Right forelimb (tissue), 1 donor: ENCODE data around the gene IQCE.
"Not testable (repeated sequence)": the region's sequence is repeated elsewhere in the genome, so short reads cannot be mapped to it uniquely, and the experiment has no call there.

Experiments
- DNase-seq: peaks from one replicate; pipeline ENCODE4 v3.0.0-alpha.2; 2018

IQCE gene

DNA sequence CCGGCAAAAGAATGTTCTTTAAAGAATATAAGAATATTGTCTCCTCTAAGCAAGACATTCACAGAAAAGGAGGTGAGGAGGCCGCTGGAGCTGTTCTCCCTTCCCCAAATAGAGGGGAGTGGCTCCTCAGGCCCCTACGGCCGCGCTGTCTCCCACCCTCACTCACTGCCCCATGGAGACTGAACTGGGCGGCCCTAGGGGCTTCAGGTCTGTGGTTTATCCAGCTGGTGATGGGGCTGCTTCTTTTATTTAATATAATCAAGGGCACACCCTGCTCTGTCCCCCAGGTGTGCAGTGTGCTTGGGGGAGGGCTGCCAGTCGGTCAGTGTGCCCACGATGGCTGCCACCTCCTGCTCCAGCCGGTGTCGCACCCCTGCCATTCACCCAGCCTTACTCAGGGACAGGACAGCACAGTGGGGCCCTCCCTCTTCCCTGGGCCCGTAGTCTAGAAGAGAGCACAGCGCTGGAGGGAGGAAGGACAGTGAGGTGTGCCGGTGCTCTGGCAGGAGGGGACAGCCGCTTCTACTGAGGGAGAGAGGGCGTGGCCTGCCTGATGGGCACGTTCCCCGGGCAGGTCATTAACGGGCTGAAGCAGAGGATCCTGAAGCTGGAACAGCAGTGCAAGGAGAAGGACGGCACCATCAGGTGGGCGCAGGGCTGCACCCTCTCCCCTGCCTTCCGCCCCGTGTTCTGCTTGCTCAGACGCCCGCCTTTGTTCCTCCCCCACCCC is 23.4 kb downstream of the IQCE start:
- DNase-seq = no peak

GRCh38 chr7:2583798-2584580 is 25.2 kb downstream of the IQCE start:
- DNase-seq = no peak

GRCh38 chr7:2585446-2585845 is 26.7 kb downstream of the IQCE start:
- DNase-seq = no peak

DNA sequence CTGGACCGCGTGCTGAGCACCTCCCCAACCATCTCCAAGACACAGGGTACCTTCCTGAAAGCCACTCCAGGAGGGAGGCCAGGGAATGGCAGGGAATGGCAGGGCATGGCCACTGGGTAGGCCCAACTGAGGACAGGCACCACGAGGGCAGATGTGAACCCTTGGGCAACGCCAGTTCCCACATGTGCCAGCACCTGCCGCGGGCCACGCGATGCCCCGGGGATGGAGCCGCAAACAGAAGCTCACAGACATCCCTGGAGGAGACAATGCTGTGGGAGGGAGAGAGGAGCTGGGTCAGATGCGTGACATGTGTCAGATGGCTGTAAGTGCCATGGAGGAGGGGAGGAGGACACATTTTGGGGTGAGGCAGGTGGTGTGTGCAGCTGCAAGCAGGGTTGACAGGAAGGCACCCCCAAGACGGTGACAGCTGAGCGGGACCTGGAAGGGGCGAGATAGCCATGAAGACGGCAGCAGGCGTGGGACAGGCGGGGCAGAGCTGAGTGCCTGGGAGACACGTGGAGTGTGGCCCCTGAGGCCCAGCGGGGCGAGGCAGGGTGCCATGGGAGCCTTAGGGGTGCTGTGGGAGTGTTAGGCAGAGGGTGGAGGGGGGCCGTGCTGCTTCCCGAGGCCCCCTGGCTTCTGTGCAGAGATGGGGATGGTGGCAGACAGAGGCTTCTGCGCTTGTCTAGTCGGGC is 27.7 kb downstream of the IQCE start:
- DNase-seq = no peak

- DNase-seq = no peak
Observed at GRCh38 chr7:2587134-2587533, 28.4 kb downstream of the IQCE start.

- no peak for DNase-seq
Observed at GRCh38 chr7:2587778-2588177, 29.0 kb downstream of the IQCE start.

DNA sequence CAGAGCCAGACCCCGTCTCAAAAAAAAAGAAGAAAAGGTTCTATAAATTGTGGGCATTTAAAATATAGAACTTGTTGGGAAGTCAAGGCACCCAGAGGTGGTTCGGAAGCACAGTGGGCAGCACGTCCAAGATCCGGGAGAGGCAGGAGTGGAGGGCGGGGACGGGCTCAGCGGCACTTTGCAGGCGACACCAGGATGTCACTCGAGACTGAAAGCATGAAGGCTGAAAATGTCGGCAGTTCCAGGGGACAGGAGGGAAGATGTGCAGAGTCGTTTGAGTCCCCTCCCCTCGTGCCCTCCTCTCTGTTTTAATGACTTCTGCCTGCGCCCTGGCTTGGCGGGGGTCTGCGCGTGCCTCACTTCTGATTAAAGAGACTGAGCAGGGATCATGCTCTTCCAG is 30.6 kb downstream of the IQCE start:
- no peak for DNase-seq

DNA sequence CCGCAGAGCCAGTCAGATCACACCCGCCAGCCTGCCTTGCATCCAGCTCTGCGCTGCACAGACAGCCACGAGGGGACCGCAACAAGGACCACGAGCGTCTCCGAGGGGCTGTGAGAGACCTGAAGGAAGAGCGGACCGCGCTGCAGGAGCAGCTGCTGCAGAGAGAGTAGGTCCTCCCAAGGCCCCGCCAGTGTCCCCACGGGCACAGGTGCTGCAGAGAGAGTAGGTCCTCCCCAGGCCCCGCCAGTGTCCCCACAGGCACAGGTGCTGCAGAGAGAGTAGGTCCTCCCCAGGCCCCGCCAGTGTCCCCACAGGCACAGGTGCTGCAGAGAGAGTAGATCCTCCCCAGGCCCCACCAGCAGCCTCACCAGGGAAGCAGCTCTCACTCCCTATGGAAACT is 31.2 kb downstream of the IQCE start:
- not testable (repeated sequence) for DNase-seq

DNA sequence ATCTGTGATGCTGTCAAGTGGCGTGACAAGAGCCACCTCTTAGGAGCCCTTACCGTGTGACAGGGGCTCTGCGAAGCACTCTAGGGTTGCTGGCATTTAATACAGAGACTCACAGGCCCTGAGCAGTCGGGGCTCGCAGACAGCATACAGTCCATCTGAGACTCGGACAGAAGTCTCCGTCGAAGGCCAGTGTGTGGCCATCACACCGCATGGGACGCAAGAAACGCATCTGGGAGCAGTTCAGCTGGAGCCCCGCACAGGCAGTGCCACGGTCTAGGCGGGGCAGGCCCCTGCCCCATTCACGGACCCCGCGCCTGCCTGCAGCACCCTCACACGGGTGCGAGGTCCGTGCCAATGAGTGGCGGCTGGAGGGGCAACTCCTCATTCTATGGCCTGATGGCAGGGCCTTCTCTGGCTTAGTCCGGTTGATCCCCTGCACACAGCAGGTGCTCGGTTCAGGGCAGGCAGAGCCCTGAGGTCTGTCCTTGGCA is 33.6 kb downstream of the IQCE start:
- no peak for DNase-seq

- DNase-seq = no peak
Observed at GRCh38 chr7:2593036-2593727, 34.4 kb downstream of the IQCE start.

DNA sequence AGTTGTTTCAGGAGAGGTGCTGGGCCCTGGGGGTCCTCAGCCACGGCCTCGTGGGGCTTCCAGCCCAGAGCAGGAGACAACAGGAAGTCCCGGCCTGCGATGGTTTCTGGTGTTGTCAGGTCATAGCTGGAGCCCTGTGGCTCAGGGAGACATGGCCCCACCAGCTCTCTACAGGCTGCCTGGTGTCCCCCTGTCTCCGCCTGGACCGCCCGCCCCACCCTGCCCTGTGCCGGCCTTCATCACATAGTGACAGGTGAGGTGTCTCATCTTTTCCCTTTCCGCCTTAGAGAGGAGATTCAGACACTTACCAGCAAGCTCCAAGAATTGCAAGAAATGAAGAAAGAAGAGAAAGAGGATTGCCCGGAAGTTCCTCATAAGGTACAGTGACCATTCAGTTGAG is 35.8 kb downstream of the IQCE start:
- no peak for DNase-seq

- no peak for DNase-seq
Observed at GRCh38 chr7:2595258-2595860, 36.6 kb downstream of the IQCE start.

GRCh38 chr7:2596464-2597272 is 37.9 kb downstream of the IQCE start:
- no peak for DNase-seq

- no peak for DNase-seq
Observed at GRCh38 chr7:2597273-2597640, 38.5 kb downstream of the IQCE start.

- no peak for DNase-seq
Observed at GRCh38 chr7:2598154-2598823, 39.5 kb downstream of the IQCE start.

GRCh38 chr7:2601065-2601464 is 42.3 kb downstream of the IQCE start:
- DNase-seq = no peak

GRCh38 chr7:2601907-2602306 is 43.1 kb downstream of the IQCE start:
- no peak for DNase-seq

DNA sequence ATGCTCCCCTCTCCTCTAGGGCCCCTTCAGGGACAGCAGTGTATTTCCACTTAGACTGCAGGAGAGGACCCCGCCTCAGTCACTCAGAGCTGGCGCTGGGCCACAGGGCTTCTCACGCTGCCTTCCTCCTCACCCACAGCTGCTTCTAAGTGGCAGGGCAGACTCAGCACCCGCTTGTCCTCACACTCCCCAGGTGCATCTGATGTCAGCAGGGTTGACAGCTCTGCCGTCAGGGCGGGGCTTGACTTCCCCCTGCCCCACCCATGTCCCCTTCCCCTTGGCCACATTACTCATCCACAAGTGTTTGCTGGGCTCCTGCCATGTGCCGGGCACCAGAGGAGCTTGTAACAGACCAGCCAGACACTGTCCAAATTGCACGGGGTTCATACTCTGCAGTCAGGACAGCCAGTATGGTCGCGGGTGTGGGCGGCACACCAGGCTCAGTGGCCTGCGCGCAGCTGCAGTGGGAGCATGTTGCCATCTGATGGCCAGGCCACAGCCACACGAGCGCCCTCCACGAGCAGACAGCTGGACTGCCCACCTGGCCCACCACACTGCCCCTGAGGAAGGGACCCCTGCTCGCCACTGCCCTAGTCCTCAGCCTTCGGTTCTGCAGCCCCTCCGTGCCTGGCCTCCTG is 43.7 kb downstream of the IQCE start:
- no peak for DNase-seq

GRCh38 chr7:2603044-2603965 is 44.5 kb downstream of the IQCE start:
- DNase-seq = no peak
